ENCODE data around the gene CD200. TPM values are rescaled to one million over a fixed set of nuclear protein-coding genes. Genes with fewer than 3 reads are reported as not detected.

Gene CD200
- total and polyA plus RNA-seq, 9 of the 15 experiments (the other 6 are each of a cell fraction or from before 2014, with no cell fraction given): 0.13 TPM; not detected in 8

GRCh38 chr3:112339134-112339533, 6.2 kb downstream of the CD200 start (continued):
- TF ChIP-seq CBFA2T3 (IDR thresholded peaks at IDR 0.05) (no peak), SAFB (IDR thresholded peaks at IDR 0.05; ENCODE audit: borderline replicate concordance, low read depth, low read length) (no peak)

- Histone ChIP-seq H3K79me2 (ENCODE audit: control insufficient read depth, insufficient read depth, low read length) (no peaks in the 10 kb centered on the region), H3K9ac (ENCODE audit: insufficient read depth in 1 of 2, low read depth in 2 of 2, low read length in 2 of 2) (no peak overlapping the region), H2AFZ (ENCODE audit: low read depth, low read length) (no peak overlapping the region), H4K20me1 (replicated peaks; ENCODE audit: control insufficient read depth, insufficient read depth, low read length) (no peaks in the 10 kb centered on the region), H3K27ac (ENCODE audit: extremely low read depth, low read depth, low read length) (no peak overlapping the region), H3K36me3 (ENCODE audit: control insufficient read depth, insufficient read depth, low read length) (no peaks in the 10 kb centered on the region), H3K4me3 (no peak overlapping the region), H3K4me1 (replicated peaks in 1 of 2; ENCODE audit: control insufficient read depth in 2 of 2, insufficient read depth in 2 of 2, low read length in 2 of 2) (no peaks in the 10 kb centered on the region), H3K27me3 (ENCODE audit: control insufficient read depth in 2 of 2, insufficient read depth in 2 of 2, low read length in 2 of 2) (no peaks in the 10 kb centered on the region; a peak in 1 of 5 replicates), H3K9me3 (replicated peaks; ENCODE audit: control insufficient read depth, insufficient read depth, low read depth, low read length) (no peaks in the 10 kb centered on the region), H3K4me2 (ENCODE audit: insufficient read depth, low read length) (no peak overlapping the region), H3K9me1 (ENCODE audit: control insufficient read depth, insufficient read depth, low read length) (no peaks in the 10 kb centered on the region)
- FAIRE-seq (no peak), DNase-seq (ENCODE audit: extremely low read depth in 1 of 4, low spot score in 3 of 4) (no peak), ATAC-seq (no peak)
- CTCF ChIA-PET (ENCODE audit: low intra/inter-chr PET ratio): no interaction called here
- TF ChIP-seq RBM34 (IDR thresholded peaks at IDR 0.05; ENCODE audit: borderline replicate concordance, insufficient read depth, low read length) (no peak), CHD4 (IDR thresholded peaks at IDR 0.05; ENCODE audit: insufficient read depth, insufficient replicate concordance, low read depth, low read length, poor library complexity, severe bottlenecking) (no peak), DNMT1 (IDR thresholded peaks at IDR 0.05) (no peak), HMGN3 (IDR thresholded peaks at IDR 0.05; ENCODE audit: borderline replicate concordance, extremely low read depth, insufficient read length, low read depth, low read length) (no peak)
- in situ Hi-C loops (cut with MboI) (no loop called here), intact Hi-C loops (cut with micrococcal nuclease) (no loop called here)
- WGBS (ENCODE audit: insufficient coverage, low coverage, missing lambda C conversion rate): 0% methylated on average over 2 of the region's 2 CpGs
- no TSS peak for BruUV-seq (replicated peaks)
- POLR2A ChIA-PET: no interaction called here
Measured at GRCh38 chr3:112339609-112340008, 6.7 kb downstream of the CD200 start.

Data from K562 (cell line).